Panc1 (cell line): ENCODE results near the gene SH3GL1. TPM values are rescaled to one million over a fixed set of nuclear protein-coding genes. Genes with fewer than 3 reads are reported as not detected.
"Not testable (repeated sequence)": the region's sequence is repeated elsewhere in the genome, so short reads cannot be mapped to it uniquely, and the experiment has no call there.

Experiments
- ATAC-seq: fragments of 200-7000 bp; cut with Tn5 transposase; 2 replicates; pipeline ENCODE4 v1.9.1; 2020; ENCODE audit warnings: mild to moderate bottlenecking, moderate library complexity
- BruUV-seq: library from RNA; stranded (reverse); fragments of 400-500 nt; replicated peaks from 2 replicates; lab custom pipeline; 2021; lab: Mats Ljungman, UMichigan
- CTCF ChIA-PET: fragments of 300-600 bp; sonication (Branson Sonifier 250); formaldehyde crosslinking; loops from one replicate; lab custom pipeline; 2022; ENCODE audit warnings: antibody characterized with exemption; lab: Charles Lee
- POLR2A ChIA-PET: fragments of 300-600 bp; sonication (Branson Sonifier 250); formaldehyde crosslinking; loops from one replicate; lab custom pipeline; 2022; ENCODE audit warnings: antibody characterized with exemption; lab: Charles Lee
- DNase-seq: peaks from one replicate; pipeline ENCODE4 v3.0.0-alpha.2; 2010; ENCODE audit warnings: low read depth, low spot score
- H3K27ac ChIP-seq: 2 replicates; pipeline ENCODE4 v1.5.1; 2011; ENCODE audit warnings: mild to moderate bottlenecking, low read length, inconsistent platforms
- H3K27me3 ChIP-seq: fragments of 200-500 bp; sonication (Bioruptor generic); 2 replicates; pipeline ENCODE4 v1.6.0; 2014; ENCODE audit warnings: low read length, inconsistent platforms; ENCODE audit not compliant: control insufficient read depth, insufficient read depth
- H3K36me3 ChIP-seq: fragments of 200-500 bp; sonication (Bioruptor generic); 2 replicates; pipeline ENCODE4 v1.5.1; 2014; ENCODE audit warnings: inconsistent platforms, mild to moderate bottlenecking, low read length, moderate library complexity; ENCODE audit not compliant: control insufficient read depth, insufficient read depth
- H3K4me1 ChIP-seq: 2 replicates; pipeline ENCODE4 v1.5.1; 2011; ENCODE audit warnings: inconsistent platforms, mild to moderate bottlenecking, low read length, moderate library complexity; ENCODE audit not compliant: control insufficient read depth, insufficient read depth
- H3K4me3 ChIP-seq, 2 experiments: 2 replicates each; pipeline ENCODE4 v1.5.1; 2011 to 2012; ENCODE audit warnings: low read depth in 2 of 2, low read length in 2 of 2, mild to moderate bottlenecking in 2 of 2, inconsistent platforms in 1 of 2, moderate library complexity in 1 of 2
- H3K9me3 ChIP-seq: fragments of 200-500 bp; sonication (Bioruptor generic); 2 replicates; pipeline ENCODE4 v1.5.1; 2014; ENCODE audit warnings: low read depth, mild to moderate bottlenecking, inconsistent platforms, low read length, moderate library complexity; ENCODE audit not compliant: control insufficient read depth, insufficient read depth
- POLR2AphosphoS5 ChIP-seq: IDR thresholded peaks from 2 replicates; pipeline ENCODE4 v1.6.1; 2012; ENCODE audit warnings: mild to moderate bottlenecking, low read depth, low read length, moderate library complexity
- SIN3A ChIP-seq: IDR thresholded peaks from 2 replicates; pipeline ENCODE4 v1.6.1; 2012; ENCODE audit warnings: low read depth, mild to moderate bottlenecking, low read length, moderate library complexity, borderline replicate concordance; ENCODE audit not compliant: insufficient read depth
- TCF7L2 ChIP-seq: IDR thresholded peaks from 2 replicates; pipeline ENCODE4 v1.6.1; 2011; ENCODE audit warnings: mild to moderate bottlenecking, low read depth, low read length, inconsistent platforms
- in situ Hi-C: cut with HindIII; loops from 2 replicates; pipeline ENCODE4 v1.10.0; 2016; ENCODE audit warnings: low sequenced_read_pairs, low pct_unique_long_range_greater_than_20kb
- intact Hi-C: fragments of 100-400 bp; cut with micrococcal nuclease; formaldehyde crosslinking; loops from one replicate; pipeline ENCODE4 v1.10.0; 2022; ENCODE audit not compliant: unreplicated experiment
- total RNA-seq: library from RNA; stranded (reverse); gene quantifications from one replicate; pipeline ENCODE4 v1.2.1, GENCODE V29; 2021; ENCODE audit not compliant: unreplicated experiment
- TF ChIP-seq, protein P1 (sequence below), 2 experiments: IDR thresholded peaks; 2 replicates each; pipeline ENCODE4 v1.6.1; 2011 to 2012; ENCODE audit warnings: low read depth in 2 of 2, control low read depth in 1 of 2, low read length in 1 of 2, mild to moderate bottlenecking in 1 of 2, moderate library complexity in 1 of 2; ENCODE audit not compliant: insufficient read depth in 1 of 2
- TF ChIP-seq, protein P2 (sequence below): fragments of 450-650 bp; IDR thresholded peaks from 2 replicates; pipeline ENCODE4 v1.5.1; 2017; ENCODE audit warnings: mild to moderate bottlenecking

SH3GL1 gene
- total RNA-seq, 1 experiment from 2014 or later = 57.1 TPM

DNA sequence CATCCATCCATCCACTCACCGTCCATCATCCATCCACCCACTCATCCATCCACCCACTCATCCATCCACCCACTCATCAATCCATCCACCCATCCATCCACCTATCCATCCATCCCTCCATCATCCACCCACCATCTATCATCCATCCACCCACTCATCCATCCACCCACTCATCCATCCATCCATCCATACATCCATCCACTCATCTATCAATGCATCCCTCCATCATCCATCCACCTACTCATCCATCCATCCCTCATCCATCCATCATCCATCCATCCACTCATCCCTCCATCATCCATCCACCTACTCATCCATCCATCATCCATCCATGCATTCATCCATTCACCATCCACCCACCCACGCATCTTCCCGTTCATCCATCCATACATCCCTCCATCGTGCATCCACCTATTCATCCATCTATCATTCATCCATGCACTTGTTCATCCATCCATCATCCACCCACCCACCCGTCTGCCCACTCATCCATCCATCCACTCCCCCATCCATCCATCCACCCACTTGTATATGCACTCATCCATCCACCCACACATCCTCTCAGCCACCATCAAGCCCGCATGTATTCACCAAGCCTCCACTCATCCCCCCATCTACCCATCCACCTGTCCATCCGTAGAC, 65.3 kb downstream of the SH3GL1 start:
- intact Hi-C loops (no loop called here), in situ Hi-C loops (no loop called here)
- Histone ChIP-seq H3K27ac (no peak overlapping the region), H3K4me3 (no peak overlapping the region), H3K36me3 (no peaks in the 10 kb centered on the region), H3K27me3 (no peaks in the 10 kb centered on the region), H3K4me1 (no peaks in the 10 kb centered on the region), H3K9me3 (no peaks in the 10 kb centered on the region)
- no peak for ATAC-seq
- ChIA-PET CTCF (no interaction called here), POLR2A (no interaction called here)
- no peak for DNase-seq
- BruUV-seq = no TSS peak
- no peak for TF ChIP-seq POLR2AphosphoS5
- TF ChIP-seq, protein P1, sequence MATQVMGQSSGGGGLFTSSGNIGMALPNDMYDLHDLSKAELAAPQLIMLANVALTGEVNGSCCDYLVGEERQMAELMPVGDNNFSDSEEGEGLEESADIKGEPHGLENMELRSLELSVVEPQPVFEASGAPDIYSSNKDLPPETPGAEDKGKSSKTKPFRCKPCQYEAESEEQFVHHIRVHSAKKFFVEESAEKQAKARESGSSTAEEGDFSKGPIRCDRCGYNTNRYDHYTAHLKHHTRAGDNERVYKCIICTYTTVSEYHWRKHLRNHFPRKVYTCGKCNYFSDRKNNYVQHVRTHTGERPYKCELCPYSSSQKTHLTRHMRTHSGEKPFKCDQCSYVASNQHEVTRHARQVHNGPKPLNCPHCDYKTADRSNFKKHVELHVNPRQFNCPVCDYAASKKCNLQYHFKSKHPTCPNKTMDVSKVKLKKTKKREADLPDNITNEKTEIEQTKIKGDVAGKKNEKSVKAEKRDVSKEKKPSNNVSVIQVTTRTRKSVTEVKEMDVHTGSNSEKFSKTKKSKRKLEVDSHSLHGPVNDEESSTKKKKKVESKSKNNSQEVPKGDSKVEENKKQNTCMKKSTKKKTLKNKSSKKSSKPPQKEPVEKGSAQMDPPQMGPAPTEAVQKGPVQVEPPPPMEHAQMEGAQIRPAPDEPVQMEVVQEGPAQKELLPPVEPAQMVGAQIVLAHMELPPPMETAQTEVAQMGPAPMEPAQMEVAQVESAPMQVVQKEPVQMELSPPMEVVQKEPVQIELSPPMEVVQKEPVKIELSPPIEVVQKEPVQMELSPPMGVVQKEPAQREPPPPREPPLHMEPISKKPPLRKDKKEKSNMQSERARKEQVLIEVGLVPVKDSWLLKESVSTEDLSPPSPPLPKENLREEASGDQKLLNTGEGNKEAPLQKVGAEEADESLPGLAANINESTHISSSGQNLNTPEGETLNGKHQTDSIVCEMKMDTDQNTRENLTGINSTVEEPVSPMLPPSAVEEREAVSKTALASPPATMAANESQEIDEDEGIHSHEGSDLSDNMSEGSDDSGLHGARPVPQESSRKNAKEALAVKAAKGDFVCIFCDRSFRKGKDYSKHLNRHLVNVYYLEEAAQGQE (IDR thresholded peaks at IDR 0.05; ENCODE audit: insufficient read depth in 1 of 2, low read depth in 2 of 2, low read length in 1 of 2) = no peak
- TF ChIP-seq SIN3A = no peak

DNA sequence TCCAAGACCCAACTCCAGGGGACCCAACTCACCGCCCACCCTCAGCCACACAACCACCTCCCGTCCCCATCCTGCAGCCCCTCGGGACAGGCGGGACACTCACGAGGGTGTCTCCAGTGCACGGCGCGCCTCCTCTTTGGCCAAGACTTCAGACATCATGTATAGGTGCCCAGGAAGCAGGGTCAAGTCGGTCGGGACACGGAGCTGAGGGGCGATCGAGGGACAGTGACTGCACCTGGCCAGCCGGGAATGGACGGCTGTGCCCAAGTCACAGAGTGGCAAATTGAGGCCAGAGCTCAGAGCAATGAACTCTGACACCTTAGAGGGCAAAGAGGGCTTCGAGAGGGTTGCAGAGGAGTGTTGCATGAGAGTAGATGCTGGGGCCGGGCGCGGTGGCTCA, 70.5 kb downstream of the SH3GL1 start:
- H3K4me3 ChIP-seq = no peak overlapping the region
- ATAC-seq (no peak), DNase-seq (no peak)
- ChIA-PET POLR2A (no interaction called here), CTCF (no interaction called here)
- H3K27me3 ChIP-seq = no peaks in the 10 kb centered on the region
- H3K4me1 ChIP-seq = no peaks in the 10 kb centered on the region
- H3K36me3 ChIP-seq = no peaks in the 10 kb centered on the region
- H3K9me3 ChIP-seq = no peaks in the 10 kb centered on the region
- BruUV-seq = no TSS peak
- in situ Hi-C loops (no loop called here), intact Hi-C loops (no loop called here)
- TF ChIP-seq, protein P2, sequence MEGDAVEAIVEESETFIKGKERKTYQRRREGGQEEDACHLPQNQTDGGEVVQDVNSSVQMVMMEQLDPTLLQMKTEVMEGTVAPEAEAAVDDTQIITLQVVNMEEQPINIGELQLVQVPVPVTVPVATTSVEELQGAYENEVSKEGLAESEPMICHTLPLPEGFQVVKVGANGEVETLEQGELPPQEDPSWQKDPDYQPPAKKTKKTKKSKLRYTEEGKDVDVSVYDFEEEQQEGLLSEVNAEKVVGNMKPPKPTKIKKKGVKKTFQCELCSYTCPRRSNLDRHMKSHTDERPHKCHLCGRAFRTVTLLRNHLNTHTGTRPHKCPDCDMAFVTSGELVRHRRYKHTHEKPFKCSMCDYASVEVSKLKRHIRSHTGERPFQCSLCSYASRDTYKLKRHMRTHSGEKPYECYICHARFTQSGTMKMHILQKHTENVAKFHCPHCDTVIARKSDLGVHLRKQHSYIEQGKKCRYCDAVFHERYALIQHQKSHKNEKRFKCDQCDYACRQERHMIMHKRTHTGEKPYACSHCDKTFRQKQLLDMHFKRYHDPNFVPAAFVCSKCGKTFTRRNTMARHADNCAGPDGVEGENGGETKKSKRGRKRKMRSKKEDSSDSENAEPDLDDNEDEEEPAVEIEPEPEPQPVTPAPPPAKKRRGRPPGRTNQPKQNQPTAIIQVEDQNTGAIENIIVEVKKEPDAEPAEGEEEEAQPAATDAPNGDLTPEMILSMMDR = no peak
- TF ChIP-seq SIN3A = no peak
- TF ChIP-seq POLR2AphosphoS5 = no peak
- no peak for TF ChIP-seq TCF7L2
- TF ChIP-seq, protein P1 (IDR thresholded peaks at IDR 0.05; ENCODE audit: insufficient read depth in 1 of 2, low read depth in 2 of 2, low read length in 1 of 2) = no peak
- H3K27ac ChIP-seq = no peak overlapping the region

DNA sequence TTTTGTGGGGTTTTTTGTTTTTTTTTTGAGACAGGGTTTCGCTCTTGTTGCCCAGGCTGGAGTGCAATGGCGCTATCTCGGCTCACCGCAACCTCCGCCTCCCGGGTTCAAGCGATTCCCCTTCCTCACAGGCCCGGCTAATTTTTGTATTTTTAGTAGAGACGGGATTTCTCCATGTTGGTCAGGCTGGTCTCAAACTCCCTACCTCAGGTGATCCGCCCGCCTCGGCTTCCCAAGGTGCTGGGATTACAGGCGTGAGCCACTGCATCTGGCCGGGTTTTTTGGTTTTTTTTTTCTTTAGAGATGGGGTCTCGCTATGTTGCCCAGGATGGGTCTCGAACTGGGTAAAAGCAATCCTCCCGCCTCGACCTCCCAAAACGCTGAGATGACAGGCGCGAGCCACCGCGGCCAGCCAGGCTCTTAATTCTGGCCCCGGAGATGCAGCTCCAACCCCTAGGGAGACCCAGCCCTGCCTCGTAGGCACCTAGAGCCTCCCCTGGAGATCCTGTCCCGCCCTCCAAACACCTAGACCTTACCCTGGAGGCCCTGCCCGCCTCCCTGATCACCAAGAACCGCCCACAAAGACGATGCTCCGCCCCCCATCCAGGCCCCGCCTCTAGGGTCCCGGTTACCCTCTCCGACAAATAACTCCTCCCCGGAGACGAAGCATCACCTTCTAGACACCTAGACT, 71.2 kb downstream of the SH3GL1 start:
- H3K9me3 ChIP-seq, in situ Hi-C loops, H3K4me1 ChIP-seq, H3K27me3 ChIP-seq, H3K36me3 ChIP-seq, BruUV-seq, H3K27ac ChIP-seq, POLR2A ChIA-PET, DNase-seq, CTCF ChIA-PET, intact Hi-C loops: not testable (repeated sequence)
- peak; percentile 28; the same call in 1 of the 2 replicates for ATAC-seq
- H3K4me3 ChIP-seq = peak overlapping the region in 1 of 2 experiments; percentile 22; a peak in 1 of 4 replicates
